Measurements from ENCODE around the gene CRYBB3. TPM values are rescaled to one million over a fixed set of nuclear protein-coding genes. Genes with fewer than 3 reads are reported as not detected.
"Not testable (repeated sequence)": the region's sequence is repeated elsewhere in the genome, so short reads cannot be mapped to it uniquely, and the experiment has no call there.

The CRYBB3 gene
- total RNA-seq, 1 donor from 2014 or later: not detected

GRCh38 chr22:25201557-25202273, 2.1 kb downstream of the CRYBB3 start:
- intact Hi-C loops (cut with micrococcal nuclease): no loop called here
- ATAC-seq (no peak), DNase-seq (no peak)

DNA sequence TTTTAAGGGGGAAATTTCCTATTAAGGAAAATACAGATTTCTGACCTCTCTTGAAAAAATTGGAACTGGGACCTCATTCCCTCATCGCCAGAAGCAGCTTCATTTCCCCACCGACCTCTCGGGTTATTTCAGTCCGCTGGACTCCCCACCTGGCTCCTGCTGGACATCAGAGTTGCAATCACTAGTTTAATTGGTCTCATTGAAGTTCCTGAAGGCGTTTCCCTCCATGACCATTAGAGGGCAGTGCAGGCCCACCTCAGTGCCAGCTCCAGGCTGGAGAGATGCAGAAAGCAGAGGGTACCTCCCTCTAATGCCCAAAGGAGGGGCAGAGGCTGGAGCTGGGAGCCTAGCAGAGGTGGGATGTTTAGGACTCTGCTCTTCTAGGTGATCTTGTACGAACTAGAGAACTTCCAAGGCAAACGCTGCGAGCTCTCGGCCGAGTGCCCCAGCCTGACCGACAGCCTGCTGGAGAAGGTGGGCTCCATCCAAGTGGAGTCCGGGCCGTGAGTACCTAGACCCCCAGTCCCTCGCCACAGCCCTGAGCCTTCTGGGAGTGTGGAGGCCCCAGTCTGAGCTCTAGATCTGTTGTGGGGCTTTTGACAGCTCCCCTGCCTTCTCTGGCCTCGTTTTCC, 2.7 kb downstream of the CRYBB3 start:
- peak; percentile 44 for DNase-seq
- peak; percentile 63 for ATAC-seq

DNA sequence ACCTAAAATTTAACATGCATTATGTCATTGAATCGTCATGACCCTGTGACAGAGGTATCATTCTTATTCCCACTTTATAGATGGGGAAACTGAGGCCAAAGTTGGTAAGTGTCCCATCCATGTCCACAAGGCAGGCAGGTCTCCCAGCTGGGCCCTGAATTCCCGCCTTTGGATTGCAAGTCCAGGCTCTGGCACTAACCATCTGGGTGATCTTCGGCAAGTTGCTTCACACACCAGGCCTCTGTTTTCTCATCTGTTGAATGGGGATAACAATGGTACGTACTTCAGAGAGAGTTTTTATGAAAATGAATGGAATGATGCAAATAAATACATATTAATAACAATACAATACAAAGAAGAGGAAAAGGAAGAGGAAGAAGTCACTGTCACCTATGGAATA, 3.4 kb downstream of the CRYBB3 start:
- DNase-seq (no peak), ATAC-seq (no peak)
- intact Hi-C loops (cut with micrococcal nuclease): no loop called here

More for the DNA sequence above, 2.7 kb downstream of the CRYBB3 start:
- intact Hi-C loops (cut with micrococcal nuclease): no loop called here

DNA sequence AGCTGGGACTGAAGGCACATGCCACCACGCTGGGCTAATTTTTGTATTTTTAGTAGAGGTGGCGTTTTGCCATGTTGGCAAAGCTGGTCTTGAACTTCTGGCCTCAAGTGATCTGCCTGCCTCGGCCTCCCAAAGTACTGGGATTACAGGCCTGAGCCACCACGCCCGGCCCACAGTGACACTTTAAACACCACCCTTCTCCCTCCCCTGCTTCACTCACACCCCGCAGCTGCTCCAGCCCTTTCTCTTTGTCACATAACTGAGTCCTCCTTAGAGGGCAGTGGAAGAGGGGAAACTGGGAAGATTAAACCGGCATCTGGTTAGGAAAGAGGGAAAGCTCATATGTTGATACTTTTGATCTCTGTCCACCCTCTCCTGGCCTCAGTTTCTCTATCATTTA, 4.9 kb downstream of the CRYBB3 start:
- intact Hi-C loops (cut with micrococcal nuclease); DNase-seq; ATAC-seq: not testable (repeated sequence)

- ATAC-seq: no peak
- no peak for DNase-seq
- intact Hi-C loops (cut with micrococcal nuclease): no loop called here
Observed at GRCh38 chr22:25205847-25206246, 6.2 kb downstream of the CRYBB3 start.

GRCh38 chr22:25206998-25207397, 7.3 kb downstream of the CRYBB3 start:
- intact Hi-C loops (cut with micrococcal nuclease): no loop called here
- DNase-seq: no peak

GRCh38 chr22:25207553-25208157, 8.0 kb downstream of the CRYBB3 start:
- intact Hi-C loops (cut with micrococcal nuclease): no loop called here
- DNase-seq: no peak
- ATAC-seq: no peak

More at GRCh38 chr22:25206998-25207397, 7.3 kb downstream of the CRYBB3 start:
- ATAC-seq: no peak

- intact Hi-C loops (cut with micrococcal nuclease): no loop called here
- DNase-seq: no peak
- ATAC-seq: no peak
Observed at GRCh38 chr22:25208328-25208727, 8.7 kb downstream of the CRYBB3 start.

DNA sequence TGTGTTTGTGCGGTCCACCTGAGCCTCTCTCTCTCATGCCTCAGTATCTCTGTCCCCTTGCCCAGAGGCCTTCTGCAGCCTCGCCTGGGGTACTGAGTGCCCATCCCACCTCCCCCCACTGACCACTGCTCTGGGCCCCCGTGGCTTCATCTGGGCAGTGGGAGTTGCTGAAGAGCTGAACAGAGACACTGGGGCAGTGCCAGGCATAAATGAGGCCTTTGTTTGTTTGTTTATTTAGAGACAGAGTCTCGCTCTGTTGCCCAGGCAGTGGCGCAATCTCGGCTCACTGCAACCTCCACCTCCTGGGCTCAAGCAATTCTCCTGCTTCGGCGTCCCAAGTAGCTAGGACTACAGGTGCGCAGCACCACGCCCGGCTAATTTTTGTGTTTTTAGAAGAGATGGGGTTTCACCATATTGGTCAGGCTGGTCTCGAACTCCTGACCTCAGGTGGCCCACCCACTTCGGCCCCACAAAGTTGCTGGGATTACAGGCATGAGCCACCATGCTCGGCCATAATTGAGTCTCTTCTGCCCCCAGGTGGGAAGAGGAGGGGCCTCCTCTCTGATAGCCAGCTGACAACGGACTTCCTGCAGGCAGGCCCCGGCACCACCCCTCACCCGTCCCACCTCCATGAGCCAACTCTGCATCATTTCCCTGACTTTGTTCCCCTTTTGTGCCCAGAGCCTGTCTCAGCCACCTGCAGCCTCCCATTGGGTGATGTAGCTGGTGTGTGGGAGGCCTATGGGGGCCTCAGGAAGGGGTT, 9.3 kb downstream of the CRYBB3 start:
- DNase-seq: no peak
- intact Hi-C loops (cut with micrococcal nuclease): no loop called here
- no peak for ATAC-seq

DNA sequence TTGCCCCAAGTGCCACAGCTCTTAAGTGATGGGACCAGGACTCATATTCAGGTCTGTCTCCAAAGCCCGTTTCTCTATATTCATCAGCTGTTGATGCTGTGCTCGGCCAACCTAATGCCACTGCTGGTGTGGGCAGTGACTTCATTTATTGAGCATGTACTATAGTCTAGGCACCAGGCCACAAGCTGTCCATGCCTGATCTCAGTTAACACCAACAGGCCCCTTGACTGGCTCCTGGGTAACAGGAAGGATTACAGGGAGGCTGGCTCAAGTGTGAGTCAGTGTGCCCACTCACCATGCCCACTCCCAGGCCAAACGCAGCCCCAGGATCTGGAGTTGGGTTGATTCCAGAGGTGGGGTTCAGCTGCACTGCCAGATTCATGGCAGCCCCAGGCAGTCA, 11.1 kb downstream of the CRYBB3 start:
- intact Hi-C loops (cut with micrococcal nuclease): no loop called here
- no peak for ATAC-seq

GRCh38 chr22:25212337-25212736, 12.7 kb downstream of the CRYBB3 start:
- ATAC-seq (no peak), DNase-seq (no peak)
- intact Hi-C loops (cut with micrococcal nuclease): no loop called here

More for the DNA sequence above, 11.1 kb downstream of the CRYBB3 start:
- no peak for DNase-seq

DNA sequence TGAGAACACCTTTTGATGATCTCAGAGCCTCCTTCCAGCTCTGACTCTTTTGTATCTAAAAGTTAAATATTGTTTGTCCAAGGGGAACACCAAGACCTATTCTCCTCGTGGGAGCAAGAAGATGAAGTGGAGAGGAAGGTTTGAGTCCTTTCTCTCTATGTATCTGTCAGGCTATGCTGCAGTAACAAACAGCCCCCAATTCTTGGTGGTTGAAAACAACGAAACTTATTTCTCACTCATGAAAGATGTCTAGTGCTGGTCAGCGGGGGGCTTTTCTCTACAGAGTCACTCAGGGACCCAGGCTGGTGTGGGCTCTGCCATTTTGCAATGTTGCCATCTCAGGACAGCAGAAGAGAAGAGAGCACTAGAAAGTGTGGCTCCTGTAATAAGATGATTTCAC, 13.6 kb downstream of the CRYBB3 start:
- ATAC-seq: no peak
- DNase-seq: no peak
- intact Hi-C loops (cut with micrococcal nuclease): no loop called here

DNA sequence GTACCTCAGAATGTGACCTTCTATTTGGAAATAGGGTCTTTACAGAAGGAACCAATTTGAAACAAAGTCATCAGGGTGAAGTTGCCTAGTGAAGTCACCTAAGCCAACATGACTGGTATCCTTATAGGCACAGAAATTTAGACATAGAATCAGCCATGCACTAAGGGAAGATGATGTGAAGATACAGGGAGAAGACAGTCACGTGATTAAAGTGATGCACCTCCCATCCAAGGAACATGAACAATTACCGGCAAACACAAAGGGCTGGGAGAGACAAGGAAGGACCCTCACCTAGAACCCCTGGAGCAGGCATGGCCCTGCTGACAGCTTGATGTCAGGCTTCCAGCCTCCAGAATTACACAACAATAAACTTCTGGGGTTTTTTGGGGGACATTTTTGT, 16.6 kb downstream of the CRYBB3 start:
- intact Hi-C loops (cut with micrococcal nuclease): no loop called here
- ATAC-seq (no peak), DNase-seq (no peak)

DNA sequence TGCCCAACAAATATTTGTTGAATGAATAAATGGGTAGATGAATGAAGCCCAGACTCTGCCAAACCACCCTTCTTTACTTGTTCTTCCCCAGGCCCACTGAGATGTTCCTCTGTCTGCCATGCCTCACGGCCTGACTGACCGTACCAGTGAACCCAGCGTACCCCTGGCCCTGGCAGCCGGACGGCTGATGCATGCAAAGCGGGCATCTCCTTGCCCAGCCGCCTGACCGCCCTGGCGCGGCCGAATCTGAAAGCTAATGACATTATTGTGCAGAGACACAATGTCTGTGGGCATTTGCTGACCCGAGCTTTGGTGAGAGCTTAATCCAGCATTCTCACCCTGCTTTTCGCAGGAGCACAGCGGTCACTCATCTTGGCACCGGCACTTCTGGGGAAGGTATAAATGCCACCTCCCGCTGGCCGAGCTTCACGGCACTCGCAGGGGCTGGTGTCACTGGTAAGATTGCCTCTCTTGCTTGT, 19.6 kb downstream of the CRYBB3 start, which contains the start of gene CRYBB2:
TSS of gene CRYBB2 (plus strand) at position 429 of the 479 bp plus-strand sequence. CDS start 1,791 bp downstream, outside the sequence.
- ATAC-seq (no peak), DNase-seq (no peak)
- intact Hi-C loops (cut with micrococcal nuclease): no loop called here

DNA sequence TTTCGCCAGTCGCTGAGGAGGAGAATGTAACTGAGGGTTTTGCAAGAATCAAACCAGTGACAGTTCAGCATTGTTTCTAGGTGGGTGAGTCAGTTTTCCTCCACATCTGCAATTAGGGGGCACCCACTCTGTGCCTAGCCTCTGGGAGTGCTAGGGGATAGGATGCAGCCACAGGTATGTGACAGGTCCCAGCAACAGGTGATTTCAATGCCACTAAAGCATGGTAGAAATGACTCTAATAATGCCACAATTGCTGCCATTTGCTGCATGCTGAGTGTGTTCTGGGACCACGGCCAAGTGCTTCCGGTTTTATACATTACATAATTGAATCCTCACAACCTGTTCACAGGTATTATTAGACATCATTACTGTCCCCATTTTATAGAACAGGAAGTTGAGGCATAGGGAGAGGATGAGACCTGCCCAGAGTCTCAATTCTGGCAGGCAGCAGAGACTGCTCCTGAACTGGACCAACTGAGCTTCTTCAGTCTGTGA, 20.3 kb downstream of the CRYBB3 start:
- intact Hi-C loops (cut with micrococcal nuclease): no loop called here
- DNase-seq: no peak
- ATAC-seq: no peak

DNA sequence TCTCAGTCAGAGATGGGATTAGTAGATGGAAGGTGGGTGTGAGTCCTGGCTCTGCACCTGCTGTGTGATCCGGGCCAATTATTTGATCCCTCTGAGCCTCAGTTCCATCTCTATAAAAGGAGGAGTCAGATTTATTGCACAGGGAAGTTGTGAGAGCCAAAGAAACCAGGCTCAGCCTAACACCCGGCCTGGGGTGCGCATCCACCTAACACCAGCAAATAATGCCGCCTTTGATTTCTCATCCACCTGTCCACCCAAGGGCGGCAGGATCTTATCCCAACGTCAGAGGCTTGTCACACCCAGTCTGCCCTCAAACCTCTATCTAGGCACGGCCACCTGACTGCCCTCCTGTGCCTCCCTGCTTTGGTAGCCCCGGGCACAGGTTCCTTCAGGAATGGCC, 22.1 kb downstream of the CRYBB3 start:
- DNase-seq (no peak), ATAC-seq (no peak)
- intact Hi-C loops (cut with micrococcal nuclease): no loop called here

DNA sequence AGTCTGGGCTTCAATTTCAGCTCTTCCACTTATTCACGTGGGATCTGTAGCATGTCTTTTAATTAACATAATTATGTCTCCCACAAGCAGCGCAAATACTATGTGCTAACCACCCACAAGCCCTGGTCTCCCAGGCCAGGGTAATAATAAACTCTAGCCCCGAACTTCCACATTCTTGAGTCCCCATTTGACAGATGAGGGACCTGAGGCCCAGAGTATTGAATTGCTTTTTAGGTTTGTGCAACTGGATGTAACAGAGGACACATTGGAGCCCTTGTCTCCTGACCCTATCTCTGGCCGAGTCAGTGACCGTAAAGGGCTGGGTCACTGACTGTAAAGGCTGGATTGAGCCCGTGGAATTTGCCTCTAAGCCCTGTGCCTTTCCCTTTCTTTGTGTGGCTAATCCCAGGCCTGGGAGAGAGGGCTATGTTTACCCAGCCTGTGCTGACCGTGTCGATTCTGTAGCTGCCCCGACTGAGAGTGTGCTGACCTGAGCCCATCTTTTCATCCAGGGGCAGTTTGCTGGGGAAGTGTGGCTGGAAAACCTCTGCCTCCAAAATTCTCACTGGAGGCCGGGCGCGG, 23.7 kb downstream of the CRYBB3 start:
- ATAC-seq (no peak), DNase-seq (no peak)

DNA sequence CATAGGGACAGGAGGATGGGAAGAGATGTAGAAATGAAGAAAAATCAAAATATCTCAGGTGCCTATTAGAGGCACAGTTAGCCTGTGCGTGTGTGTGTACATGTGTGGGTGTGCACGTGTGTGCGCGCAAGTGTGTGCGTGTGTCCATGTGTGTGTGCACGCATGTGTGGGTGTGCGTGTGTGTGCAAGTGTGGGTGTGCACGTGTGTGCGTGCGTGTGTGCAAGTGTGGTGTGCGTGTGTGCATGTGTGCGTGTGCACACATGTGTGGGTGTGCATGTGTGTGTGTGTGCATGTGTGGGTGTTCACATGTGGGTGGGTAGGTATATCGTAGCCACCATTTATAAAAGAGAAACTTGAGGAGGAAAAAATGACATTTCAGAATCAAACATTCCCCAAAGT, 29.2 kb downstream of the CRYBB3 start:
- ATAC-seq (no peak), DNase-seq (no peak)
- intact Hi-C loops (cut with micrococcal nuclease): no loop called here

More for the DNA sequence above, 23.7 kb downstream of the CRYBB3 start:
- intact Hi-C loops (cut with micrococcal nuclease): no loop called here

DNA sequence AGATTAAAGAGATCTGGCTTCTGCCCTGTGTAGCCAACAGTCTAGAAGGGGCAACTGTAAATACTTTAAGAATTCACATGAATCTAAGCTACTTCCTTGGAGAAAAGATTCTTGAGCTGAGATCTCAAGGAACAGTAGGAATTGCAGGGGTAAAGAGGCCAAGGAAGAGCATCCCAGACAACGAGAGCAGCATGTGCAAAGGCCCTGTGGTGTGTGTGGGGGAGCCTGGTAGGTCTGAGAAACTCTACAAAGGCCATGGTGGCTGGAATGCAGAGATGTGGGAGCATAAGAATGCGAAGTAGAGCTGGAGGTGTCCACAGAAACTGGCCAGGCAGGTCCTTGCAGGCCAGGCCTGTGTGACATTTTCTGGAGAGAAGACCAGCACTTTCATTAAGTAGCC, 31.1 kb downstream of the CRYBB3 start:
- DNase-seq; ATAC-seq; intact Hi-C loops (cut with micrococcal nuclease): not testable (repeated sequence)
